ENCODE data around the gene FILIP1. TPM values are rescaled to one million over a fixed set of nuclear protein-coding genes. Genes with fewer than 3 reads are reported as not detected.

FILIP1 gene
- total and polyA plus RNA-seq, 8 donors, result 0.31 to 29.8 (median 5.7) TPM

DNA sequence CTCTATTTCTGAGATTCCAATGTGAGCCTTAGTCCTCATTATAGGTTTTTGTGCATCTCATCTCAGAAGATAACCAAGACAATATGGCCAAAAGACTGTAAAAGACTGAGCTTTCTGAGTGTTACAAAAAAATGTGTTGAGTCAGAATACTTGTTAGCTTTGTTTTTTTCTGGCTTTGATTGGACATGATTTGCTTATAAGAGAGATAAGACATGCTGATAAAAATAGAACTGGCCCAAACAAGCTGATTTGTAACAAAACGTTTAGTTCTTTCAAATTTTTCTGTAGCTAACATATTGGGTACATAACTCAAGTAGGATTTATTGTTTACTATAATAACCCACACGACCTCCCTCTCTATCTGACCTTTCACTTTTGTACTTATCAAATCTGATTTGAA is 32.9 kb downstream of the FILIP1 start:
- intact Hi-C loops (cut with DNase I; ENCODE audit: low total_unique reads), result no loop called here
- Histone ChIP-seq H3K27ac (no peak overlapping the region), H3K27me3 (no peaks in the 10 kb centered on the region), H3K36me3 (no peaks in the 10 kb centered on the region), H3K9me3 (no peaks in the 10 kb centered on the region), H3K4me3 (no peak overlapping the region), H3K4me1 (peaks cover 0 to 17% (median 8%) of the 10 kb centered on the region in 4 donors)
- WGBS, 5 donors, result 9 to 18% (median 11%) methylated on average over 2 of the region's 2 CpGs
- no peak for DNase-seq
- TF ChIP-seq POLR2AphosphoS5 (IDR thresholded peaks at IDR 0.05) (no peak), EP300 (IDR thresholded peaks at IDR 0.05) (no peak), CTCF (IDR thresholded peaks at IDR 0.05) (no peak), POLR2A (IDR thresholded peaks at IDR 0.05) (no peak)

GRCh38 chr6:75458895-75459294 is 34.7 kb downstream of the FILIP1 start:
- Histone ChIP-seq H3K36me3 (no peaks in the 10 kb centered on the region), H3K9me3 (no peaks in the 10 kb centered on the region), H3K4me3 (no peak overlapping the region), H3K4me1 (peaks cover 0 to 11% (median 7%) of the 10 kb centered on the region in 4 donors), H3K27me3 (no peaks in the 10 kb centered on the region), H3K27ac (peak overlapping the region in 1 of 5 donors; percentile 36)
- TF ChIP-seq CTCF (IDR thresholded peaks at IDR 0.05) (no peak), EP300 (IDR thresholded peaks at IDR 0.05) (no peak), POLR2AphosphoS5 (IDR thresholded peaks at IDR 0.05) (peak in 1 of 3 donors; percentile 5), POLR2A (IDR thresholded peaks at IDR 0.05) (no peak)
- DNase-seq, result peak in 1 of 2 donors; percentile 61
- 63 to 87% (median 74%) methylated on average over 4 of the region's 4 CpGs for WGBS, 5 donors
- intact Hi-C loops (cut with DNase I; ENCODE audit: low total_unique reads), result no loop called here

DNA sequence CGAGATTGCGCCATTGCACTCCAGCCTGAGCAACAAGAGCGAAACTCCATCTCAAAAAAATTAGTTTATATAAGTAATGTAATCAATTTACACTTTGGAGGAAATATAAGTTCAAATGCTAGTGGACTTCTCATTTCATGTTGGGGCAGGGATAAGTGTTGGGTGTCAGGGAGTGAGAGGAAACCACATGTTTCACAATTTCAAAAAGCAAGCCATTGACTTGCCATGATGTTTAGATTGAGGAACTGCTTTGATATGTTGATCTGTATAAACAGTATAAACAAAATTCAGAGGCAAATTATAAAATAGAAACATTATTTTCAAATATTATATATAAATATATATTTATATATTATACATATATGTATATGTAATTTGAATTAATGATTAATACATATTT is 42.7 kb downstream of the FILIP1 start:
- no peaks in the 10 kb centered on the region for H3K36me3 ChIP-seq
- no peak overlapping the region for H3K27ac ChIP-seq
- TF ChIP-seq POLR2A (IDR thresholded peaks at IDR 0.05) (no peak), EP300 (IDR thresholded peaks at IDR 0.05) (no peak), CTCF (IDR thresholded peaks at IDR 0.05) (no peak), POLR2AphosphoS5 (IDR thresholded peaks at IDR 0.05) (no peak)
- no peak for DNase-seq
- intact Hi-C loops (cut with DNase I; ENCODE audit: low total_unique reads), result no loop called here
- H3K4me3 ChIP-seq, result no peak overlapping the region
- H3K9me3 ChIP-seq, result no peaks in the 10 kb centered on the region
- 90 to 100% (median 94%) methylated on average over 3 of the region's 3 CpGs for WGBS, 5 donors
- H3K27me3 ChIP-seq, result no peaks in the 10 kb centered on the region
- H3K4me1 ChIP-seq, result peaks cover 0 to 8% (median 0%) of the 10 kb centered on the region in 4 donors

DNA sequence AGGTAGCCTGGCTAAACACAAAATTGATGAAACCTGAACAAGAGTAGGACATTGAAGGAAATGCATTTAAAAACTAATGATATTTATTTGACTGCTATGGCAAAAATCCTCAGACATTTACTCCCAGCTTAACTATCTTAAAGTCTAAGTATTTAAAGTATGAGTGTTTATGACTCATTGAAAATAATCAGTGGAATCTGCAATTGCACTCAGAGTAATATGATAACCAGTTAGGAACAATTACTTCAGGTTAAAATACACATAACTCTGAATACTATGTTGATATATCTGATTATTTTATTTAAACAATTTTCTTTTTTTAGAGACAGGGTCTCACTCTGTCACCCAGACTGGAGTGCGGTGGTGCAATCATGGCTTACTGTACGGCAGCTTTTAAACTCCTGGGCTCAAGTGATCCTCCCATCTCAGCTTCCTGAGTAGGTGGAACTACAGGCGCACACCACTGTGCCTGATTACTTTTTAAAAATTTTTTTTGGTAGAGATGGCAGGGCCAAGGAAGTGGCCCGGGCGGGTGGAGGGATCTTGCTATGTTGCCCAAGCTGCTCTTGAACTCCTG is 43.9 kb downstream of the FILIP1 start:
- no peaks in the 10 kb centered on the region for H3K27me3 ChIP-seq
- H3K9me3 ChIP-seq, result no peaks in the 10 kb centered on the region
- intact Hi-C loops (cut with DNase I; ENCODE audit: low total_unique reads), result no loop called here
- H3K27ac ChIP-seq, result no peak overlapping the region
- H3K36me3 ChIP-seq, result no peaks in the 10 kb centered on the region
- no peak for DNase-seq
- H3K4me1 ChIP-seq, result peaks cover 0 to 8% (median 0%) of the 10 kb centered on the region in 4 donors
- TF ChIP-seq CTCF (IDR thresholded peaks at IDR 0.05) (no peak), POLR2A (IDR thresholded peaks at IDR 0.05) (no peak), EP300 (IDR thresholded peaks at IDR 0.05) (no peak), POLR2AphosphoS5 (IDR thresholded peaks at IDR 0.05) (no peak)
- no peak overlapping the region for H3K4me3 ChIP-seq
- 46 to 73% (median 53%) methylated on average over 5 of the region's 5 CpGs for WGBS, 5 donors

Data from stomach (tissue), 9 donors.